ENCODE data around the gene COL4A1. TPM values are rescaled to one million over a fixed set of nuclear protein-coding genes. Genes with fewer than 3 reads are reported as not detected.
"Not testable (repeated sequence)": the region's sequence is repeated elsewhere in the genome, so short reads cannot be mapped to it uniquely, and the experiment has no call there.

COL4A1 gene
- total RNA-seq, 6 donors from 2014 or later: 81.7 to 309 (median 167) TPM

DNA sequence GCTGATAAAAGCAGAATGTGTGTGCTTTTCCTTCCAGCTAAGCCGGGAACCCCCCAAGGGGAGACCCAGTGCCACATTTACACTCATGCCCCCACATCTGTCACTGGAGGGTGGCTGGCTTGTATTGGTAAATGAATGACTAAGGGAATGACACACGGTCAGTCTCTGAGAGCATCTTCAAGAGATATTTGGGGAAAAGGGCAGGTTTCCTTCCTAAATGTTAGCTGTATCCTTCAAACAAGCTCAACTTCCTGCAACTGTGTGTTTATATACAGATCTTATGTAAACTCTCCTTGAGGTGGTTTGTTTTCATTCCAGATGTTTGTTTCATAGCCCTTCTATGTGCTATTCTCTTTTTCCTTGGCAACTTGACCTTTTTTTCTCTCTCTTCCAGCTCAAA is 192.6 kb downstream of the COL4A1 start:
- Histone ChIP-seq H3K27me3 (no peaks in the 10 kb centered on the region), H3K4me3 (no peak overlapping the region), H3K4me1 (peaks cover 0 to 5% (median 0%) of the 10 kb centered on the region in 4 donors), H3K36me3 (no peaks in the 10 kb centered on the region), H3K9me3 (no peaks in the 10 kb centered on the region), H3K27ac (no peak overlapping the region)
- ATAC-seq (ENCODE audit: low FRiP score in 2 of 2): no peak
- WGBS, 2 donors: 54 to 59% methylated on average over 2 of the region's 2 CpGs
- DNase-seq: no peak
- no peak for TF ChIP-seq POLR2AphosphoS5 (IDR thresholded peaks at IDR 0.05)
- TF ChIP-seq, protein P1, sequence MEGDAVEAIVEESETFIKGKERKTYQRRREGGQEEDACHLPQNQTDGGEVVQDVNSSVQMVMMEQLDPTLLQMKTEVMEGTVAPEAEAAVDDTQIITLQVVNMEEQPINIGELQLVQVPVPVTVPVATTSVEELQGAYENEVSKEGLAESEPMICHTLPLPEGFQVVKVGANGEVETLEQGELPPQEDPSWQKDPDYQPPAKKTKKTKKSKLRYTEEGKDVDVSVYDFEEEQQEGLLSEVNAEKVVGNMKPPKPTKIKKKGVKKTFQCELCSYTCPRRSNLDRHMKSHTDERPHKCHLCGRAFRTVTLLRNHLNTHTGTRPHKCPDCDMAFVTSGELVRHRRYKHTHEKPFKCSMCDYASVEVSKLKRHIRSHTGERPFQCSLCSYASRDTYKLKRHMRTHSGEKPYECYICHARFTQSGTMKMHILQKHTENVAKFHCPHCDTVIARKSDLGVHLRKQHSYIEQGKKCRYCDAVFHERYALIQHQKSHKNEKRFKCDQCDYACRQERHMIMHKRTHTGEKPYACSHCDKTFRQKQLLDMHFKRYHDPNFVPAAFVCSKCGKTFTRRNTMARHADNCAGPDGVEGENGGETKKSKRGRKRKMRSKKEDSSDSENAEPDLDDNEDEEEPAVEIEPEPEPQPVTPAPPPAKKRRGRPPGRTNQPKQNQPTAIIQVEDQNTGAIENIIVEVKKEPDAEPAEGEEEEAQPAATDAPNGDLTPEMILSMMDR (IDR thresholded peaks at IDR 0.05): no peak

DNA sequence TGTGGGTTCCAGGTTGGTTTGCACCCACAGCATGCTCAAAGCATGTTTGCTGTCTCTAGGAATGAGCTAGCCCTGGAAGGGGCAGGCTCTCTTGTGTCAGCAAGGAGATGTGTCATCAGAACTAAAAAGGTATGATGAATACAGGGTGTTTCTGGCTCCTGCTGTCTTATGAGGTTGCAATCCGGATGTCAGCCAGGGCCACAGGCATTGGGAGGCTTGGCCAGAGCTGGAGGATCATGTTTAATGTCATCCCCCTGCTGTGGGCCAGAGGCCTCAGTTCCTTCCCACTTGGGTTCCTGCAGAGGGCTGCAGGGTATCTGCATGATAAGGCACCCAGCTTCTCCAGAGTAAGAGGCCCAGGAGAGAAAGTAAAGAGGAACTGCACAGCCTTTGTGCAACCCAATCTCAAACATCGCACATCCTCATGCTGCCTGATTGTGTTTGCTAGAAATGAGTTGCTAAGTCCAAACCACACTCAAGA is 193.6 kb downstream of the COL4A1 start:
- Histone ChIP-seq H3K4me3 (no peak overlapping the region), H3K4me1 (peaks cover 0 to 8% (median 1%) of the 10 kb centered on the region in 4 donors)
- WGBS, 2 donors: 87 to 90% methylated on average over 2 of the region's 2 CpGs

DNA sequence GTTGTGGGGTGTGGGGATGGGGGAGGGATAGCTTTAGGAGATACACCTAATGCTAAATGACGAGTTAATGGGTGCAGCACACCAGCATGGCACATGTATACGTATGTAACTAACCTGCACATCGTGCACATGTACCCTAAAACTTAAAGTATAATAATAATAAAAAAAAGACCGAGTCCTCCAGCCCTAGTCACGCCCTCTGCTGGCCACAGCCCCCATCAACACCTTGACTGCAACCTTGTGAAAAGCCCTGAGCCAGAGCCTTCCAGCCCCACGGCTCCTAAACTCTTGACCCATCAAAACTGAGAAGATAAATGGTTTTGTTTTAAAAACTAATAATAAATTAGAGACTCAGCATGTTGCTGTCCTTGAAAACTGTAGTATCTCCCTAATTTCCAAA is 194.6 kb downstream of the COL4A1 start:
- H3K27ac ChIP-seq; ATAC-seq (ENCODE audit: low FRiP score in 2 of 2); DNase-seq; H3K36me3 ChIP-seq; H3K4me1 ChIP-seq; H3K9me3 ChIP-seq; H3K27me3 ChIP-seq; H3K4me3 ChIP-seq: not testable (repeated sequence)
- WGBS, 2 donors: 77 to 92% methylated on average over 6 of the region's 6 CpGs
- TF ChIP-seq, protein P1 (IDR thresholded peaks at IDR 0.05): peak in 1 of 6 experiments; percentile 16

More for the DNA sequence above, 193.6 kb downstream of the COL4A1 start:
- TF ChIP-seq POLR2AphosphoS5 (IDR thresholded peaks at IDR 0.05): no peak
- TF ChIP-seq EP300 (IDR thresholded peaks at IDR 0.05): no peak
- TF ChIP-seq POLR2A (IDR thresholded peaks at IDR 0.05): no peak
- TF ChIP-seq, protein P1 (IDR thresholded peaks at IDR 0.05): no peak
- no peak for ATAC-seq (ENCODE audit: low FRiP score in 2 of 2)
- Histone ChIP-seq H3K9me3 (no peaks in the 10 kb centered on the region), H3K27me3 (no peaks in the 10 kb centered on the region), H3K27ac (no peak overlapping the region), H3K36me3 (no peaks in the 10 kb centered on the region)
- no peak for DNase-seq

DNA sequence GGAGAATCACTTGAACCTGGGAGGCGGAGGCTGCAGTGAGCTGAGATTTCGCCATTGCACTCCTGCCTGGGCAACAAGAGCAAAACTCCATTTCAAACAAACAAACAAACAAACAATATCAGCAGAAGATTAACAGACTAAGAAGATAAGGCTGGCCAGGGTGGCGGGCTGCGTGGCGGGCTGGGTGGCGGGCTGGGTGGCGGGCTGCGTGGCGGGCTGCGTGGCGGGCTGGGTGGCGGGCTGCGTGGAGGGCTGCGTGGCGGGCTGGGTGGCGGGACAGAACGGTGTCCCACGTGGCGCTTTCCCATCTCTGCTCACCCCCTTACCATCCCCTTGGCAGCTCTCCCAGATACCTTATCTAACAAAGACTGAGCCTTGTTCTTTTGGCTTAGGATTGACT is 196.2 kb downstream of the COL4A1 start:
- H3K27ac ChIP-seq: no peak overlapping the region
- H3K4me1 ChIP-seq: peaks cover 0 to 8% (median 1%) of the 10 kb centered on the region in 4 donors
- 92% methylated on average over 19 of the region's 19 CpGs for WGBS, 2 donors
- TF ChIP-seq POLR2AphosphoS5 (IDR thresholded peaks at IDR 0.05) (no peak), EP300 (IDR thresholded peaks at IDR 0.05) (no peak), POLR2A (IDR thresholded peaks at IDR 0.05) (no peak)
- TF ChIP-seq, protein P1 (IDR thresholded peaks at IDR 0.05): no peak
- H3K9me3 ChIP-seq: no peaks in the 10 kb centered on the region
- DNase-seq (peak in 1 of 2 donors; percentile 70), ATAC-seq (ENCODE audit: low FRiP score in 2 of 2) (no peak)
- no peak overlapping the region for H3K4me3 ChIP-seq
- no peaks in the 10 kb centered on the region for H3K36me3 ChIP-seq
- H3K27me3 ChIP-seq: no peaks in the 10 kb centered on the region

DNA sequence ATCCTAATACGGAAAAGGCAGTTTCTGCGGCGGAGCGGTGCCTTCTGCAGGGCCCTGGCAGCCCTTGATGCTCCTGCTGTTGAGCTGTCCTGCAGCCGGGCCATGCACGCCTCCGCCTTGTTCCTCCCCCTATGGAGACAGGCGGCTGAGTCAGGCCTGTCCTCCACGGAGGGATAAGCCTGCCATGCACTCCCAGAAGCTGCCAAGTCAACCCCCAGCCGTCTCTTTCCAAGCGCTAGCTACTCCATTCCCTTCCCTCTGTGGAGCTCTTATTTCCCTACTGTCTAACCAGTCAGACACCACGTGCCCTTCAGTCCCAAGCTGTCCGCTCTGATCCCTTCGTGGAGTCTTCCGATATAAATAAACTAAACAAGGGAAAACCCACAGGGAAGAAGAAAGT is 197.0 kb downstream of the COL4A1 start:
- Histone ChIP-seq H3K27ac (no peak overlapping the region), H3K27me3 (no peaks in the 10 kb centered on the region), H3K4me3 (no peak overlapping the region), H3K4me1 (peaks cover 0 to 11% (median 2%) of the 10 kb centered on the region in 4 donors), H3K36me3 (no peaks in the 10 kb centered on the region), H3K9me3 (no peaks in the 10 kb centered on the region)
- ATAC-seq (ENCODE audit: low FRiP score in 2 of 2) (peak; percentile 58 to 93), DNase-seq (peak in 1 of 2 donors; percentile 74)
- peak in 1 of 2 donors; percentile 10 for TF ChIP-seq POLR2AphosphoS5 (IDR thresholded peaks at IDR 0.05)
- TF ChIP-seq, protein P1 (IDR thresholded peaks at IDR 0.05): no peak
- TF ChIP-seq EP300 (IDR thresholded peaks at IDR 0.05): no peak
- 65 to 78% methylated on average over 15 of the region's 15 CpGs for WGBS, 2 donors

Data from upper lobe of left lung (tissue), 6 donors.